ENCODE measurements around the gene TDP1.

Gene TDP1

DNA sequence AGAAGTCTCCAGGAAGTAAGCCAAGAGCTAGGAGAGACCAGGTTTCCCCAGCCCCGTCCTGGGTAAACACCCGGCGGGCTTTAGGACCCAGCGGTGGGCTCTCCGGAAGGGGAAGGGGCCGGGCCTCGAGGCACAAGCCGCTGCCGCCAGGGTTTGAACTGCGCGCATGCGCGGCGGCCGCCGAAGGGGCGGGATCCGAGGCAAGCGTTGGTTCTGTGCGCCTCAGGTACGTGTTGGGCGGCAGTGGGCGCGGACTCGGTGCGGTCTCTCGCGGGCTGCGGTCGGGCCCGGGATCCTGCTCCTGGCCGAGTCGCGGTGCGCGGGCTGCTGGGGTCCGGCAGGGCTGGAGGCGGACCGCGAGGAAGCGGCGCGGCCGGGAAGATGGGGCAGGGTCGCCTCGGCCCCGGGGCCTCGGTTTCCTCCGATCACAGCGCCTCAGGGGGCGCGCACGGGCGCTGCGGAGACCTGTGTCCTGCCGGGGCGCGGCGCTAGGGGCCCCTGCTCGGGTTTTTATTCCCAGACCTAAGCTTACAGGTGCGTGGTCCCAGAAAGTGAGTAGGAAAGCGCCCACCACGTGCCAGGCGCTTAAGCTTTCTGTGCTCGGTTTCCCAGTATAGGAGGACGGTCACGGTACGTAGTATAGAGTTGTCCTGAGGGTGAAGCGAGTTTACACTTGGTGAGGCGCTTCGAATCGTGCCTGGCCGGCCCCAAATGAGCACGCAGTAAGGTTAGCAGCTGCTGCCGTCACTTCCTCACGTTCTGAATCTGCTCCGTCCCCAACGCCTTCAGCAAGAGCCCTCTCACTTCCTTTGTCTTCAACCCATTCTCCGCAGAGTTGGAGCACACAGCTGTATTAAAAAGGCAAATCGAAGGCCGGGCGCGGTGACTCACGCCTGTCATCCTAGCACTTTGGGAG lies at the start of gene TDP1:
Gene TDP1 (plus strand): TSS at position 183 of the 916 bp plus-strand sequence. CDS start 7,188 bp downstream, outside the sequence.
- peak; percentile 94 for DNase-seq (ENCODE audit: insufficient read length, low spot score)
- FAIRE-seq, result peak; percentile 64

GRCh38 chr14:89906000-89906399 lies 49.7 kb upstream of the TDP1 start:
- DNase-seq (ENCODE audit: insufficient read length, low spot score), result no peak
- no peak for FAIRE-seq

DNA sequence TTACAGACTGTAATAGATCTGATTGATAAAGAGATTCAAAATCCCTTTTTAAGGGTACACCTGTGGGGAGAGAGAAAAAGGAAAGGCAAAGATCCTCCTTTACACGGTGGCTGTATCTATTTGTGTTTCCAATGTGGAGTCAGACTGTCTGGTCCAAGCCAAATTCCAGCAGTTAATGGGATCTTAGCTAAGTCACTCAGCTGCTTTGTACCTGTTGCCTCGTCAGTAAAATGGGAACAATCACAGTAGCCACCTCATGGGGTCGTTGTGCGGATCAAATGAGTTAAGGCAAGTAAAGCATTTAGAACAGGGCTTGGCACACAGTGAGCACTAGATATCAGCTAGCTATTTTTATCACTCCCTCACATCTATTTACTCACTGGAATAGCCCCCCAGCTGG lies 48.1 kb upstream of the TDP1 start:
- FAIRE-seq, result no peak
- no peak for DNase-seq (ENCODE audit: insufficient read length, low spot score)

DNA sequence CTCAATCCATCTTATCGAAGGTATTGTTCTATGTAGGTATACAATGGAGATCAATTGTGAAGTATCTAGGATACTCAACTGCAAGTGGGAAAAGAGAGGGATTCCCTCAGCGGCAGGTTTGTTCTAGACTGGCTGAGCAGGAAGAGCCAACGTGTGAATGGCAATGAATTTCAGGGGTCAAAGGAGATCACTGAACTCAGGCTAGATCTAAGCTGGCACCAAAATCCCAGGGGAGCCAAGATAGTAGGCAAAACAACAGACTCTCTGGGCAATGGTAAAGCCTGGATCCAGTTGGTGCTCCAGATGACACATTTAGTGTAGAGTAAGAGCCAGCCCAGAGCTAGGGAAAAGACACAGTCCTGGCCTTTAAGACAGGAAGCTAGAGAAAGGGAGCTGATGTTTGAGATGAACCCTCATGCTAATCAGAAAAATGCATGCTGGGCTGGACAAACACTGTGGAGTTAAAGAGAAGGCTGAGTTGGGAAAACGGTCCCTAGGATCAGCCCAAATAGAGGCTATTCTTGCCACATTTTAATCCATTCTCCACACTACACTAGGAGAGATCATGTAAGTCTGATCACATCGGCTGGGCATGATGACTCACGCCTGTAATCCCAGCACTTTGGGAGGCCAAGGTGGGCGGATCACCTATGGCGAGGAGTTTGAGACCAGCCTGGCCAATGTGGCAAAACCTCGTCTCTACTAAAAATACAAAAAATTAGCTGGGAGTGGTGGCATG lies 46.8 kb upstream of the TDP1 start:
- no peak for DNase-seq (ENCODE audit: insufficient read length, low spot score)
- FAIRE-seq, result no peak

- FAIRE-seq (no peak), DNase-seq (ENCODE audit: insufficient read length, low spot score) (no peak)
These were observed 46.1 kb upstream of the TDP1 start for GRCh38 chr14:89909586-89909985.

GRCh38 chr14:89910691-89911009 lies 45.1 kb upstream of the TDP1 start:
- no peak for FAIRE-seq
- no peak for DNase-seq (ENCODE audit: insufficient read length, low spot score)

- no peak for DNase-seq (ENCODE audit: insufficient read length, low spot score)
- FAIRE-seq, result no peak
These were observed 44.5 kb upstream of the TDP1 start for GRCh38 chr14:89911010-89911919.

- DNase-seq (ENCODE audit: insufficient read length, low spot score), result no peak
- no peak for FAIRE-seq
These were observed 43.5 kb upstream of the TDP1 start for GRCh38 chr14:89912221-89912620.

- DNase-seq (ENCODE audit: insufficient read length, low spot score), result peak; percentile 81
- peak; percentile 52 for FAIRE-seq
These were observed 43.0 kb upstream of the TDP1 start for GRCh38 chr14:89912667-89913211.

- no peak for FAIRE-seq
- DNase-seq (ENCODE audit: insufficient read length, low spot score), result no peak
These were observed 40.4 kb upstream of the TDP1 start for GRCh38 chr14:89915114-89915878.

DNA sequence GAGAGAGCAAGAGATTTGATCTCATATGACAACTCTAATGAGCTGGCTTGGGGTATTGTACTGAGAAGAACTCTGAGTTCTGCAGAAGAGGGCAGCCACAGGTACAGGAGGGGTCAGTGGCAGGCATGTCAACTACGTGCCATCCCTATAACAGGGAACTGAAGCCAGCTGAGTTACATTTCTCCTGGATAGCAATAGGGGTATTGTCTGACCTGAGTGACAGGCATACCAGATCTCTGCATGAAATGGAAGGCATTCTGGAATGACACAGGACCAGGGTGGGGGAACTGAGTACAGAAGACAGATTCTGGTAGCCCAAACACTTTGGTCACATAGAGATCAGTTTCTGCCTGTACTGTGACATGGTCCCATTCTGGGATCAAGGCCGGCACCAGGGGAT lies 37.0 kb upstream of the TDP1 start:
- no peak for FAIRE-seq

DNA sequence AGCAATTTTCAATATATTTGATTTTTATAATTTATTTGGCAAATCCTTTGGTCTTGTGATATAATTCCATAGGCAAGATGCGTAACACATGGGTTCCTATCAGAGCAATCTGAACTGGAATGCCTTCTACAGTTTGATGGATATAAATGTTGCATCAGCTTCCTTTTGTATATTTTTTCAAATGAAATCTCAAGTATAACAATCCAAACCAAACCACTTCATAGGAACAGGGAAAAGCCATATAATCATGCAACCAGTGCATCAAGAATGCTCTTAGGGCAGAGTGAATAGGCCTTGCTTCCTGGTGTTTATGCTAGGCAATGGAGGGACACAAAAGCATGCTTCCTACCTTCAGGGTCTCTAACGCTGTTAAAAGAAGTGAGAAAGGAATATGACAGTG lies 35.7 kb upstream of the TDP1 start:
- DNase-seq (ENCODE audit: insufficient read length, low spot score) (no peak), FAIRE-seq (no peak)

More for the DNA sequence above, 37.0 kb upstream of the TDP1 start:
- no peak for DNase-seq (ENCODE audit: insufficient read length, low spot score)

DNA sequence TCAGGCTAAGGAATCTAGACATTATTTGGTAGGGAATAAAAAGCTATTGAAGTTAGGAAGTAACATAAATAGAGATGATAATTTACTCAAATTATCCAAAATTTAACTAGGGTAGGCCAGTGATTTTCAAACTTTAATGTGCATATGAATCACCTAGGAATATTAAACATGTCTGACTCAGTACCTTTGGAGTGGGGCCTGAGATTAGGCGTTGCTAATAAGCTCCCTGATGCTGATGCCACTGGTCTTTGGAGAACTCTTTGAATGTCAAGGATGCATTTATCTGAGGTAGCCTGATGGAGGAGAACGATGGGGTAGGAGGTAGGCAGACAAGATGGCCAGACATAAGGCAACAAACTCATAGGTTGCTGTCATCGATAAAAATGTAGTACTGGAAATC lies 34.4 kb upstream of the TDP1 start:
- DNase-seq (ENCODE audit: insufficient read length, low spot score), result no peak
- no peak for FAIRE-seq

DNA sequence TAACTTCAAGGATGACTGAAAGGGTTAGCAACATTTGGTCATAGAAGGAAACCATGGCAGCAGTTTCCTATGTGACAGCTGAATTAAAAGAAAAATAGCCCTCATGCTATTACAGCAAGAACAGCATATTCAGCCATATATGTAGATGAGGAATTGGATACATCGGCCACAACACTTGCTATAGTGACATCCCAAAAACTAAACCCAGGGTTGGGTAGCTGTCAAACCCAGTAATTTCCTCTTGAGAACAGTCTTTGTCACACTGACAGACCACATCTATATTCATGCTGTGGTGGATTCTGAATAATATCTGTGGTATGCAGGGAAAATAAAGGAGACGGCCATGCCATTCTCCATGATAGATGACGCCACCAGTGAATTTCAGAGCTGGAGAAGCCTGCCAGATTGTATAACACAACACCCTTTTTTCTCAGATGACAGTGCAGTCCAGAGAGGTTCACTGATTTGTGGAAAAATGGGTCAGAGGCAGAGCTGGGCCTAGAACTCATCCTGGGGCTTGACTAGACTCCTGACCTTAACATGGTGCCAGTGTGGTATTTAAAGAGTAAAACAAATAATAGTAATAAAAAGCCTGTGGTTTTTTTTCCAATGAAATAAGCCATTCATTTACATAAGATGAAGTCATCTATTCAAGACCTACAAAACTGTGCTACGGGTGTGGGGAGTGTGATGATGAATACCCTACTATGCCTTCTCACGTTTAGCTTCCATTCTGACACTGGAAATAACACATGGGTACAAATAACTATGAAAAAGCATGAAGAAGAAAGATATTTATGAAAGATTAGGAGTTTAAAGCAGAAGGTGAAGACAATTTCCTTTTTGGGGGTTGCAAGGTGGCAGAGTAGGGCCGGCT lies 33.5 kb upstream of the TDP1 start:
- DNase-seq (ENCODE audit: insufficient read length, low spot score), result peak; percentile 47
- no peak for FAIRE-seq

DNA sequence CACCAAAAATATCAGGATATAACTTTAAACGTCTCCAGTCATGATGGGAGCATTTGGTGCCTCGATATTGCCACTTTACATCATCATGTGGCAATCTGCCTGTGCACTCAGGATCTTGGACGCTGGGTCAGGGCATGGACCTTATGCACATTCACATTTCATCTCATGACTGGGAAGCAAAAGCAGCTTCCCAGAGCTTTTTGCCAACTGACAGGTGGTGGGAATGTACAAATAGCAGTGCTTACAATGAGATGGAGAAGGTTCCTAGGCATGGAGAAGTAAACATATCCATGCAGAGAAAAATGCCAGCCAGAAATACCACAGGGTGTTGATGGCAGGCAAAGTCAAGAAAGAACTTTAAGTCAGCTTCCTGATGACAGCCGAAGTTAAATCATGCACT lies 31.5 kb upstream of the TDP1 start:
- DNase-seq (ENCODE audit: insufficient read length, low spot score) (no peak), FAIRE-seq (no peak)

DNA sequence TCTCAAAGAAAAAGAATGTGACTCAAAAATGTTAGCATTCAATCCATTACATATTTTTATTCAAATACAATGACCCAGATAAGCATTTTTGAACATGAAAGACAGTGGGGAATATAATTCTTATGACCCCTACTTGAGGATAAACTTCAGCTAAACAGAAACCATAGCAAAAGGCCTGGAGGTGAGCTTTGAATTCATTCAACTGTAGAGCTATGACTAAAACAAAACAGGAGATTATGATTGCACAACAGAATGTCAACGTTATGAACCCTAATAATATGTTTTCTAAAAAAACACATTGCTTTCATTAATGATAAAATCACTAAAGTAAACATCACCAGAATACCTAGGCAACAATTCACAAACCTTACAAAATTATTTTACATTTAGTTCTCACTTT lies 29.0 kb upstream of the TDP1 start:
- no peak for FAIRE-seq

GRCh38 chr14:89927186-89927865 lies 28.4 kb upstream of the TDP1 start:
- FAIRE-seq (no peak), DNase-seq (ENCODE audit: insufficient read length, low spot score) (no peak)

More for the DNA sequence above, 29.0 kb upstream of the TDP1 start:
- no peak for DNase-seq (ENCODE audit: insufficient read length, low spot score)

DNA sequence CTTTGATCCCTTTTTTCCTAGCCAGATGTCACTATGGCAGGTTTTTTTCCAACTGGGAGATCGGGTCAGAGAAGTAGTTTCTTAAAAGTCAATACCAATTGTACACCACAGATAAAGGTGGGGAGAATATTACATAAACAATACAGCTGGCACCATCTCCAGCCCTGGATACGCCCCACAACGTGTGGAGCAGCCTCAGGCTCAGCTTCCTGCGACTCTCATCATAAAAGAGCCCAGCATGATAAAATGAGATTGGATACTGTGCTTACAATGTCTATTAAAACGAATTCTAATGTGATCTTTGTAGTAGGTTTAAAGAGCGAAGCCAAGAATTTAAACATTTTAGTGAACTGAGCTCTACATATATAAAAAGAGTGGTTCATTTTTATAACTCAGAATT lies 22.7 kb upstream of the TDP1 start:
- FAIRE-seq, result no peak
- no peak for DNase-seq (ENCODE audit: insufficient read length, low spot score)

Measured in HTR-8/SVneo (cell line).